HepG2 (cell line): Measurements from ENCODE around the gene HPS4.

ENCODE experiments used
- ATF7 ChIP-seq, 2 experiments: fragments of 450-650 bp in 1 of 2; sonication (generic) in 1 of 2; formaldehyde crosslinking in 1 of 2; IDR thresholded peaks; 2 replicates each; pipeline versions ENCODE4 v1.4.0 to v1.6.1; 2016 to 2020; ENCODE audit warnings: antibody characterized with exemption in 1 of 2, mild to moderate bottlenecking in 1 of 2, missing genetic modification reagents in 1 of 2
- BRCA1 ChIP-seq: sonication (generic); formaldehyde crosslinking; IDR thresholded peaks from 2 replicates; pipeline ENCODE4 v1.4.0; 2020; ENCODE audit warnings: missing genetic modification reagents
- CHD4 ChIP-seq: fragments of 200-600 bp; sonication (generic); IDR thresholded peaks from 2 replicates; pipeline ENCODE4 v1.7.0; 2017; ENCODE audit warnings: mild to moderate bottlenecking, low read length, borderline replicate concordance
- EHMT2 ChIP-seq: fragments of 200-600 bp; sonication (generic); IDR thresholded peaks from 2 replicates; pipeline ENCODE4 v1.7.0; 2017; ENCODE audit warnings: antibody characterized with exemption, low read depth, low read length, borderline replicate concordance
- EZH2 ChIP-seq: conservative IDR thresholded peaks from 2 replicates; pipeline ENCODE4 v1.6.1; 2012; ENCODE audit warnings: mild to moderate bottlenecking, low read depth, low read length, moderate library complexity
- FLYWCH1 ChIP-seq: sonication (generic); formaldehyde crosslinking; IDR thresholded peaks from 2 replicates; pipeline ENCODE4 v1.8.1; 2023; ENCODE audit warnings: mild to moderate bottlenecking, missing genetic modification reagents
- GABPB1 ChIP-seq: IDR thresholded peaks from 2 replicates; pipeline ENCODE4 v1.6.1; 2016; ENCODE audit warnings: mild to moderate bottlenecking, missing genetic modification reagents, moderate library complexity, missing compliant biosample characterization
- HMG20A ChIP-seq: IDR thresholded peaks from 2 replicates; pipeline ENCODE4 v1.6.1; 2016; ENCODE audit warnings: borderline replicate concordance
- SP2 ChIP-seq: sonication (generic); formaldehyde crosslinking; IDR thresholded peaks from 2 replicates; pipeline ENCODE4 v1.5.1; 2020; ENCODE audit warnings: mild to moderate bottlenecking, missing genetic modification reagents
- TCF7L2 ChIP-seq: IDR thresholded peaks from 2 replicates; pipeline ENCODE4 v1.6.1; 2011; ENCODE audit warnings: mild to moderate bottlenecking, low read depth, low read length, moderate library complexity
- ZBTB3 ChIP-seq: sonication (generic); formaldehyde crosslinking; IDR thresholded peaks from 2 replicates; pipeline ENCODE4 v1.4.0; 2020; ENCODE audit warnings: low read depth, mild to moderate bottlenecking, moderate library complexity, missing genetic modification reagents, borderline replicate concordance
- ZMYM3 ChIP-seq: sonication (generic); formaldehyde crosslinking; IDR thresholded peaks from 2 replicates; pipeline ENCODE4 v1.5.1; 2020; ENCODE audit warnings: mild to moderate bottlenecking, missing genetic modification reagents
- ZNF879 ChIP-seq: sonication (generic); formaldehyde crosslinking; IDR thresholded peaks from 2 replicates; pipeline ENCODE4 v1.8.1; 2023; ENCODE audit warnings: missing genetic modification reagents
- TF ChIP-seq, protein P1 (sequence below): sonication (generic); formaldehyde crosslinking; IDR thresholded peaks from 2 replicates; pipeline ENCODE4 v1.5.0; 2020; ENCODE audit warnings: mild to moderate bottlenecking, missing genetic modification reagents, moderate library complexity

DNA sequence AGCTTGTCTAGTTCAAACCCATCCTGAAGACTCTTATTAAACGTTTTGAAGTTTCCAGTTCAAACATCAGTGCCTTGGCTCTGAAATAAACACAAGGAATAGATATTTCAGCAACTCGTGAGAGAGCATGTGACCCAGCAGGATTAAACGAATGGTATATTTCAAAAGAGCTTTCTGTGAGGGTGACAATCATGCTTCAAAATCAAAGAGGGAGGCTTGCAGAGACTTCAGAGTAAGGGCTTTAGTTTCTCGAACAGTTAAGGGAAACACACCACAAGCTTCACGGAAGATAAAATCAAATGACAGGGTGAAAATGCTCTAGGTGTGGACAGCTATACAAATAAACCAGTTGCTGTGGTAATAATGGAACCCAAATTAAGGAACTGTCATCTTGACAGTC is 1.4 kb downstream of the HPS4 start:
- TF ChIP-seq FLYWCH1 (CRISPR knock-in tag) (no peak), EHMT2 (no peak), HMG20A (CRISPR knock-in tag) (no peak), BRCA1 (no peak), ATF7 (IDR thresholded peaks at IDR 0.05) (no peak), ATF7 (CRISPR knock-in tag; IDR thresholded peaks at IDR 0.05) (no peak), ZNF879 (no peak), CHD4 (no peak), ZBTB3 (CRISPR knock-in tag) (no peak), TCF7L2 (no peak), ZMYM3 (no peak), SP2 (CRISPR knock-in tag) (no peak), GABPB1 (CRISPR knock-in tag) (no peak), EZH2 (no peak)
- TF ChIP-seq, protein P1, sequence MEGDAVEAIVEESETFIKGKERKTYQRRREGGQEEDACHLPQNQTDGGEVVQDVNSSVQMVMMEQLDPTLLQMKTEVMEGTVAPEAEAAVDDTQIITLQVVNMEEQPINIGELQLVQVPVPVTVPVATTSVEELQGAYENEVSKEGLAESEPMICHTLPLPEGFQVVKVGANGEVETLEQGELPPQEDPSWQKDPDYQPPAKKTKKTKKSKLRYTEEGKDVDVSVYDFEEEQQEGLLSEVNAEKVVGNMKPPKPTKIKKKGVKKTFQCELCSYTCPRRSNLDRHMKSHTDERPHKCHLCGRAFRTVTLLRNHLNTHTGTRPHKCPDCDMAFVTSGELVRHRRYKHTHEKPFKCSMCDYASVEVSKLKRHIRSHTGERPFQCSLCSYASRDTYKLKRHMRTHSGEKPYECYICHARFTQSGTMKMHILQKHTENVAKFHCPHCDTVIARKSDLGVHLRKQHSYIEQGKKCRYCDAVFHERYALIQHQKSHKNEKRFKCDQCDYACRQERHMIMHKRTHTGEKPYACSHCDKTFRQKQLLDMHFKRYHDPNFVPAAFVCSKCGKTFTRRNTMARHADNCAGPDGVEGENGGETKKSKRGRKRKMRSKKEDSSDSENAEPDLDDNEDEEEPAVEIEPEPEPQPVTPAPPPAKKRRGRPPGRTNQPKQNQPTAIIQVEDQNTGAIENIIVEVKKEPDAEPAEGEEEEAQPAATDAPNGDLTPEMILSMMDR (CRISPR knock-in tag), result no peak
